DOHH2 (cell line): ENCODE data around the gene RRM2.

Source experiments
- EZH2phosphoT487 ChIP-seq: fragments of 200-600 bp; sonication (generic); IDR thresholded peaks from 2 replicates; pipeline ENCODE4 v1.6.1; 2017; ENCODE audit warnings: borderline replicate concordance, mild to moderate bottlenecking, antibody characterized with exemption, low read length, moderate library complexity, mixed read lengths
- TF ChIP-seq, protein P1 (sequence below): fragments of 200-600 bp; sonication (generic); IDR thresholded peaks from one replicate; pipeline ENCODE4 v1.5.1; 2014; ENCODE audit warnings: antibody characterized with exemption, mild to moderate bottlenecking, low read depth, low read length; ENCODE audit not compliant: poor library complexity, severe bottlenecking

DNA sequence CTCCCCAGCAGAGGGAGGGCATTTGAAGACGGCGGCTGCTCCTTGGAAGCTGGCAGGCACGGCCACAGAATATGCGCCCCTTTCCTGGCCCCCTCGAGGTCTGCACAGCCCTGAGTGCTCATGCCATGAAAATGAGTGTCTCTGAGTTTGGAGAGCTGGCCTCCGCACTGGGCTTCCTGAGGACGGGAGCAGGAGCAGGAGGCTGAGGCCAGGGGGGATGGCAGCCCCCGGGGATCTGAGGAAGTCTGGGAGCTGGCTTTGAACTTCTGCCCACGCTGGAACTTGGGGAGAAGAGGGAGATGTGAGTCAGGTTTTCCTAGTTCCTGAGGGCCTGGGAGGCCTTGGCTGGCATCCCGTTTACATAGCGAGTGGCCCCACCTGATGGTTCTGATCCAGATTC is 47.0 kb downstream of the RRM2 start:
- TF ChIP-seq, protein P1, sequence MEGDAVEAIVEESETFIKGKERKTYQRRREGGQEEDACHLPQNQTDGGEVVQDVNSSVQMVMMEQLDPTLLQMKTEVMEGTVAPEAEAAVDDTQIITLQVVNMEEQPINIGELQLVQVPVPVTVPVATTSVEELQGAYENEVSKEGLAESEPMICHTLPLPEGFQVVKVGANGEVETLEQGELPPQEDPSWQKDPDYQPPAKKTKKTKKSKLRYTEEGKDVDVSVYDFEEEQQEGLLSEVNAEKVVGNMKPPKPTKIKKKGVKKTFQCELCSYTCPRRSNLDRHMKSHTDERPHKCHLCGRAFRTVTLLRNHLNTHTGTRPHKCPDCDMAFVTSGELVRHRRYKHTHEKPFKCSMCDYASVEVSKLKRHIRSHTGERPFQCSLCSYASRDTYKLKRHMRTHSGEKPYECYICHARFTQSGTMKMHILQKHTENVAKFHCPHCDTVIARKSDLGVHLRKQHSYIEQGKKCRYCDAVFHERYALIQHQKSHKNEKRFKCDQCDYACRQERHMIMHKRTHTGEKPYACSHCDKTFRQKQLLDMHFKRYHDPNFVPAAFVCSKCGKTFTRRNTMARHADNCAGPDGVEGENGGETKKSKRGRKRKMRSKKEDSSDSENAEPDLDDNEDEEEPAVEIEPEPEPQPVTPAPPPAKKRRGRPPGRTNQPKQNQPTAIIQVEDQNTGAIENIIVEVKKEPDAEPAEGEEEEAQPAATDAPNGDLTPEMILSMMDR = no peak
- TF ChIP-seq EZH2phosphoT487 = no peak
